ENCODE data around the gene FGD2. TPM values are rescaled to one million over a fixed set of nuclear protein-coding genes. Genes with fewer than 3 reads are reported as not detected.

FGD2 gene
- total and polyA plus RNA-seq, 9 of the 15 experiments (the other 6 are each of a cell fraction or from before 2014, with no cell fraction given) = 0.09 TPM; not detected in 8

GRCh38 chr6:36983538-36983937 is 21.9 kb upstream of the FGD2 start (continued):
- 0 out of 2 replicates have a peak, but pooled peaks have one; percentile 2 for TF ChIP-seq ZBTB26 (CRISPR knock-in tag; IDR thresholded peaks at IDR 0.05)
- 0 out of 2 replicates have a peak, but pooled peaks have one; percentile 14 for TF ChIP-seq SMAD3 (CRISPR knock-in tag; conservative IDR thresholded peaks at IDR 0.05)
- TF ChIP-seq MIER1 (IDR thresholded peaks at IDR 0.05; ENCODE audit: low read depth) = no peak
- no peak for TF ChIP-seq ESRRA (IDR thresholded peaks at IDR 0.05; ENCODE audit: borderline replicate concordance, low read depth)
- no peak for TF ChIP-seq ZZZ3 (IDR thresholded peaks at IDR 0.05)
- no peak for TF ChIP-seq EP300 (IDR thresholded peaks at IDR 0.05; ENCODE audit: low read length)

GRCh38 chr6:36984581-36985416 is 20.7 kb upstream of the FGD2 start:
- peaks cover 70% of the 10 kb centered on the region for H3K79me2 ChIP-seq (ENCODE audit: control insufficient read depth, insufficient read depth, low read length)
- peak overlapping the region; percentile 94 for H3K4me2 ChIP-seq (ENCODE audit: insufficient read depth, low read length)
- in situ Hi-C loops (cut with MboI) = no loop called here
- H2AFZ ChIP-seq (ENCODE audit: low read depth, low read length) = no peak overlapping the region
- ATAC-seq = peak; percentile 4; the same call in 1 of the 3 replicates
- 7% methylated on average over 16 of the region's 19 CpGs for WGBS (ENCODE audit: insufficient coverage, low coverage, missing lambda C conversion rate)
- H3K4me3 ChIP-seq = peak overlapping the region; percentile 95
- H3K36me3 ChIP-seq (ENCODE audit: control insufficient read depth, insufficient read depth, low read length) = peaks cover 42% of the 10 kb centered on the region
- POLR2A ChIA-PET = interaction anchor here (1.0 to 2.5 kb wide), 4 partner anchors 10 to 33 kb away, joined by 3 to 6 read pairs (median 6); partner anchors contain the start of gene PI16
- CTCF ChIA-PET (ENCODE audit: low intra/inter-chr PET ratio) = interaction anchor here (0.6 to 1.1 kb wide), 3 partner anchors 34 to 1586 kb away, joined by 3 to 4 read pairs (median 4); no protein-coding TSS in a partner anchor
- no peaks in the 10 kb centered on the region; the same call in 1 of the 2 replicates for H3K9me3 ChIP-seq (replicated peaks; ENCODE audit: control insufficient read depth, insufficient read depth, low read depth, low read length)
- peak overlapping the region; percentile 84 to 99 for H3K9ac ChIP-seq (ENCODE audit: insufficient read depth in 1 of 2, low read depth in 2 of 2, low read length in 2 of 2)
- H3K27me3 ChIP-seq (ENCODE audit: control insufficient read depth in 2 of 2, insufficient read depth in 2 of 2, low read length in 2 of 2) = no peaks in the 10 kb centered on the region
- FAIRE-seq = no peak
- peaks cover 25 to 31% of the 10 kb centered on the region in 2 experiments for H3K4me1 ChIP-seq (replicated peaks in 1 of 2; ENCODE audit: control insufficient read depth in 2 of 2, insufficient read depth in 2 of 2, low read length in 2 of 2)
- peaks cover 40% of the 10 kb centered on the region for H4K20me1 ChIP-seq (replicated peaks; ENCODE audit: control insufficient read depth, insufficient read depth, low read length)
- no TSS peak for BruUV-seq (replicated peaks)
- H3K27ac ChIP-seq (ENCODE audit: extremely low read depth, low read depth, low read length) = peak overlapping the region; percentile 84
- peaks cover 11% of the 10 kb centered on the region for H3K9me1 ChIP-seq (ENCODE audit: control insufficient read depth, insufficient read depth, low read length)
- peak; percentile 62 to 78 (median 67) for DNase-seq (ENCODE audit: extremely low read depth in 1 of 4, low spot score in 3 of 4)
- intact Hi-C loops (cut with micrococcal nuclease) = loop anchor here (5.0 kb wide), 1 partner anchor 97 kb away; the partner anchor contains the start of gene C6orf89
- peak; percentile 58; the same call in 1 of the 2 replicates for TF ChIP-seq ZNF512 (tag; IDR thresholded peaks at IDR 0.05)
- TF ChIP-seq ADNP (tag; IDR thresholded peaks at IDR 0.05) = no peak
- no peak for TF ChIP-seq NFE2L1 (tag; IDR thresholded peaks at IDR 0.05; ENCODE audit: borderline replicate concordance, low read depth)
- peak; percentile 41; the same call in 1 of the 2 replicates for TF ChIP-seq ARID1B (IDR thresholded peaks at IDR 0.05)
- no peak for TF ChIP-seq TSC22D4 (tag; IDR thresholded peaks at IDR 0.05)
- no peak for TF ChIP-seq RNF219 (CRISPR knock-in tag; IDR thresholded peaks at IDR 0.05)
- TF ChIP-seq ZNF12 (CRISPR knock-in tag; IDR thresholded peaks at IDR 0.05) = no peak
- TF ChIP-seq SMARCC2 (IDR thresholded peaks at IDR 0.05; ENCODE audit: low read depth) = no peak
- no peak for TF ChIP-seq CBX3 (IDR thresholded peaks at IDR 0.05; ENCODE audit: borderline replicate concordance in 1 of 2, low read length in 2 of 2)
